DND-41 (cell line): ENCODE data around the gene GOSR2.

Experiments
- CTCF ChIP-seq: IDR thresholded peaks from 2 replicates; pipeline ENCODE4 v1.5.1; 2012; ENCODE audit warnings: borderline replicate concordance, low read length, moderate library complexity, mild to moderate bottlenecking; ENCODE audit not compliant: poor library complexity, severe bottlenecking; ENCODE audit errors: extremely low read depth
- EZH2 ChIP-seq: IDR thresholded peaks from 3 replicates; pipeline ENCODE4 v1.6.1; 2012; ENCODE audit warnings: borderline replicate concordance, low read depth, mild to moderate bottlenecking, moderate library complexity, low read length, inconsistent platforms; ENCODE audit not compliant: severe bottlenecking

- TF ChIP-seq CTCF (no peak), EZH2 (no peak)
Measured at GRCh38 chr17:46885415-46886309, 37.3 kb upstream of the GOSR2 start.
